Central memory CD8-positive, alpha-beta T cell (primary cell): Measurements from ENCODE around the gene RAB6B.

Source experiments
- ATAC-seq: fragments of 150-1000 bp; cut with Tn5 transposase; replicated peaks from 2 replicates; pipeline ENCODE4 v1.10.0; 2022; ENCODE audit warnings: mild to moderate bottlenecking, moderate FRiP score, moderate number of reproducible peaks; ENCODE audit not compliant: poor library complexity, severe bottlenecking; ENCODE audit errors: extremely low read depth
- DNase-seq, 2 donors: peaks; one replicate each; pipeline ENCODE4 v3.0.0; 2021; ENCODE audit warnings: low spot score in 2 of 2
- H3K27ac Mint-ChIP-seq: one replicate; pipeline ENCODE4 v1.8.0; 2022; ENCODE audit warnings: low read depth, mild to moderate bottlenecking, moderate library complexity, mixed read lengths
- H3K27me3 Mint-ChIP-seq: one replicate; pipeline ENCODE4 v1.8.0; 2022; ENCODE audit warnings: mixed read lengths
- H3K36me3 Mint-ChIP-seq: one replicate; pipeline ENCODE4 v1.8.0; 2022; ENCODE audit warnings: mild to moderate bottlenecking, moderate library complexity, mixed read lengths; ENCODE audit not compliant: insufficient read depth
- H3K4me1 Mint-ChIP-seq: one replicate; pipeline ENCODE4 v1.8.0; 2022; ENCODE audit warnings: mixed read lengths
- H3K4me3 Mint-ChIP-seq: one replicate; pipeline ENCODE4 v1.8.0; 2022; ENCODE audit warnings: mild to moderate bottlenecking, moderate library complexity, mixed read lengths
- H3K9me3 Mint-ChIP-seq: one replicate; pipeline ENCODE4 v1.8.0; 2022; ENCODE audit warnings: mixed read lengths

RAB6B gene

GRCh38 chr3:133877221-133877620 is 18.5 kb downstream of the RAB6B start:
- H3K36me3 Mint-ChIP-seq = no peaks in the 10 kb centered on the region
- H3K9me3 Mint-ChIP-seq = peaks cover 8% of the 10 kb centered on the region
- peaks cover 15% of the 10 kb centered on the region for H3K4me1 Mint-ChIP-seq
- DNase-seq (no peak), ATAC-seq (no peak)
- H3K27me3 Mint-ChIP-seq = peaks cover 18% of the 10 kb centered on the region
- no peak overlapping the region for H3K27ac Mint-ChIP-seq
- H3K4me3 Mint-ChIP-seq = no peak overlapping the region

- no peak for ATAC-seq
- no peak for DNase-seq
- Mint-ChIP-seq H3K36me3 (no peaks in the 10 kb centered on the region), H3K4me3 (no peak overlapping the region), H3K27ac (no peak overlapping the region), H3K27me3 (peaks cover 18% of the 10 kb centered on the region), H3K9me3 (peaks cover 8% of the 10 kb centered on the region), H3K4me1 (no peaks in the 10 kb centered on the region)
Observed at GRCh38 chr3:133874761-133875438, 20.8 kb downstream of the RAB6B start.

DNA sequence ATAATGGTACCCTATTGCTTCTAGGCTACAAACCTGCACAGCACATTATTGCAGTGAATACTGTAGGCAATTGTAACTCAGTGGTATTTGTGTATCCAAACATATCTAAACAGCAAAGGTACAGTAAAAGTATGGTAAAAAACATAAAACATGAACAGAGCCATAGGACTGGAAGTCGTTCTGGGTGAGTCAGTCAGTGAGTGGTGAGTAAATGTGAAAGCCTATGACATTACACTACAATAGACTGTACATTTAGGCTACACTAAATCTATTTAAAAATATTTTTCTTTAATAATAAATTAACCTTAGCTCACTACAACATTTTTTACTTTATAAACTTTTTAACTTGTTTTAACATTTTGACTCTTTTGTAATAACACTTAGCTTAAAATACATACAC is 21.3 kb downstream of the RAB6B start:
- Mint-ChIP-seq H3K9me3 (peaks cover 8% of the 10 kb centered on the region), H3K27me3 (peaks cover 18% of the 10 kb centered on the region), H3K36me3 (no peaks in the 10 kb centered on the region), H3K4me1 (no peaks in the 10 kb centered on the region), H3K27ac (no peak overlapping the region), H3K4me3 (no peak overlapping the region)
- DNase-seq (no peak), ATAC-seq (no peak)

- H3K36me3 Mint-ChIP-seq = peaks cover 2% of the 10 kb centered on the region
- peaks cover 2% of the 10 kb centered on the region for H3K9me3 Mint-ChIP-seq
- H3K27ac Mint-ChIP-seq = no peak overlapping the region
- H3K4me1 Mint-ChIP-seq = no peaks in the 10 kb centered on the region
- no peak for DNase-seq
- H3K27me3 Mint-ChIP-seq = peaks cover 34% of the 10 kb centered on the region
- no peak overlapping the region for H3K4me3 Mint-ChIP-seq
- ATAC-seq = no peak
Observed at GRCh38 chr3:133872781-133873180, 22.9 kb downstream of the RAB6B start.

DNA sequence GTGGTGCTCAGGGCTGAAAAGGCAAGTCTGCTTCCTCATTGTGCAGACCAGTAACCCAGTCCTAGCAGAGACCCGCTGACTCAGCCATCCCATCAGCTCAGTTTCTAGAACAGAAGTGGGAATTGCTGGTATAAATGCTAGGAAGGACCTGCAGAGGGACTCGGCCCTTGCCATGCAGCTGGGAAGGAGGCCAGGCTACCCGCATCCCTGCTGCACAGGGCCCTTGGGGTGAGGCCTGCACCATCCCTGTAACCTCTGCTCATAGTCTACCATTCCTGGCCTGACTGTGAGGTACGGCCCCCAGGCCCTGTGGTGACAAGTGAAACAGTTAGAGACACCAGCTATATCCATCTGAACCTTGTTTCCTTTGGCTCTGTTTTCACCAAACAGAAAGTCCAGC is 23.5 kb downstream of the RAB6B start:
- Mint-ChIP-seq H3K27ac (no peak overlapping the region), H3K9me3 (no peaks in the 10 kb centered on the region), H3K4me3 (no peak overlapping the region), H3K4me1 (no peaks in the 10 kb centered on the region), H3K27me3 (peaks cover 36% of the 10 kb centered on the region), H3K36me3 (peaks cover 2% of the 10 kb centered on the region)
- DNase-seq (no peak), ATAC-seq (no peak)

- ATAC-seq (no peak), DNase-seq (no peak)
- no peak overlapping the region for H3K4me3 Mint-ChIP-seq
- no peak overlapping the region for H3K27ac Mint-ChIP-seq
- H3K27me3 Mint-ChIP-seq = peaks cover 29% of the 10 kb centered on the region
- no peaks in the 10 kb centered on the region for H3K4me1 Mint-ChIP-seq
- H3K36me3 Mint-ChIP-seq = peaks cover 2% of the 10 kb centered on the region
- no peaks in the 10 kb centered on the region for H3K9me3 Mint-ChIP-seq
Observed at GRCh38 chr3:133871368-133872090, 24.2 kb downstream of the RAB6B start.

DNA sequence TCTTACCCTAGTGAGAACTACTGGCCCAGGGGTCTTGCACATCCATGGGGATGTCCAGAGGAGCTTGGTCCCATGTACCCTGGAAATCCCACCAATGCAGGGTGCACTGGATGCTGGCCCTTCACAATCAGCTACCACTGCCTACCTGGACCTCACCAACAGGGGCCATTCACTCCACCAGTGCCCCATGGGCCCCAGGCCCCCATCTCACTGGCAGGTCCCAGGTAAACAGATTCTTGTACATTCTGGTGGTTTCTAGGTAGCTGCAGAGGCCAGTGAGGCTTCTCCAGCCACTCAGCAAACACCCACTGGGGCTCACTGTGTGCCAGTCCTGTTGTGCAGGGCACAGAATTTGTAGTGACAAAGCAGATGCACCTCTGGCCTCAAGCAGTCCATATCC is 24.9 kb downstream of the RAB6B start:
- H3K4me3 Mint-ChIP-seq = no peak overlapping the region
- ATAC-seq (no peak), DNase-seq (no peak)
- H3K9me3 Mint-ChIP-seq = no peaks in the 10 kb centered on the region
- no peaks in the 10 kb centered on the region for H3K4me1 Mint-ChIP-seq
- H3K27ac Mint-ChIP-seq = no peak overlapping the region
- peaks cover 2% of the 10 kb centered on the region for H3K36me3 Mint-ChIP-seq
- peaks cover 22% of the 10 kb centered on the region for H3K27me3 Mint-ChIP-seq

DNA sequence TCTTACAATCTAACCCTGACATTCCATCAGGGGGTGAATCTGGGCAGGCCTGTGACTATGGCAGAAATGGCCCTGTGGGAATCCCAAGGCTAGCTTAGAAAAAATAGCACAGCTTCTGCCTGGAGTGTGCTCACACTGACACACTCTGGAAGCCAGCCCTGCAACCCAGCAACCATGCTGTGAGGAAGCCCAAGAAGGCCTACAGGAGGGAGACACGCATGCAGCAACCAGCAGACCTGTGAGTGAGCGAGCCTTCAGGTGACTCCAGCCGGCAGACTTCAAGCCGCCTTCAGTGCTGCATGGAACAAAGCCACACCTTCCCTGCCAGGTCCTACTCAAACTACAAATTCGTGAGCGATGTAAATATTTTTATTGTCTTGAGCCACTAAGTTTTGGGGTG is 26.1 kb downstream of the RAB6B start:
- ATAC-seq (no peak), DNase-seq (no peak)
- peaks cover 20% of the 10 kb centered on the region for H3K27me3 Mint-ChIP-seq
- H3K4me3 Mint-ChIP-seq = no peak overlapping the region
- no peak overlapping the region for H3K27ac Mint-ChIP-seq
- H3K36me3 Mint-ChIP-seq = peaks cover 2% of the 10 kb centered on the region
- no peaks in the 10 kb centered on the region for H3K9me3 Mint-ChIP-seq
- H3K4me1 Mint-ChIP-seq = no peaks in the 10 kb centered on the region

- ATAC-seq (no peak), DNase-seq (no peak)
- Mint-ChIP-seq H3K36me3 (peaks cover 2% of the 10 kb centered on the region), H3K27me3 (peaks cover 20% of the 10 kb centered on the region), H3K9me3 (no peaks in the 10 kb centered on the region), H3K27ac (no peak overlapping the region), H3K4me1 (no peaks in the 10 kb centered on the region), H3K4me3 (no peak overlapping the region)
Observed at GRCh38 chr3:133868758-133869475, 26.8 kb downstream of the RAB6B start.

DNA sequence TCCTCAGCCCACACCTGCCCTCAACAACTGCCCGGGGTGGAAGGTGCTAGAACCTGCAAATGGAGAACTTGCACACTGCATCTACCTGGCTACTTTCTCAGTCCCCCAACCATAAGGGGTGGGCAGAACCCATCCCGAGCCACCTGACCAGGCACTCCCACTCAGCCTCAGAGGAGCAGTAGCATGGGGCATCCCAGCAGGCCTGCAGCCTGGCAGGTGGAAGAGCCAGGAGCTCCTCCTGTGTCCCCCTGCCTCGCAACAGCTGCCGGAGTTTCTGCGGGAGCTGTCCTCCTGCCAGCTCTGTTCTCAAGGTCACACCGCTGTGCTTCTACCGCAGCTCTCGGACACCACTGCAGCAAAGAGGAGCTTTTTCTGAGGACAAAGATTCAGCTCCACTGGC is 27.5 kb downstream of the RAB6B start:
- Mint-ChIP-seq H3K4me1 (no peaks in the 10 kb centered on the region), H3K9me3 (no peaks in the 10 kb centered on the region), H3K27ac (no peak overlapping the region), H3K36me3 (peaks cover 2% of the 10 kb centered on the region), H3K4me3 (no peak overlapping the region), H3K27me3 (peaks cover 20% of the 10 kb centered on the region)
- no peak for DNase-seq
- no peak for ATAC-seq

- H3K9me3 Mint-ChIP-seq = no peaks in the 10 kb centered on the region
- peaks cover 2% of the 10 kb centered on the region for H3K36me3 Mint-ChIP-seq
- no peak for ATAC-seq
- H3K27ac Mint-ChIP-seq = no peak overlapping the region
- H3K4me3 Mint-ChIP-seq = no peak overlapping the region
- H3K4me1 Mint-ChIP-seq = no peaks in the 10 kb centered on the region
- DNase-seq = no peak
- peaks cover 20% of the 10 kb centered on the region for H3K27me3 Mint-ChIP-seq
Observed at GRCh38 chr3:133866141-133866540, 29.5 kb downstream of the RAB6B start.

- DNase-seq (no peak), ATAC-seq (no peak)
- H3K9me3 Mint-ChIP-seq = no peaks in the 10 kb centered on the region
- H3K27ac Mint-ChIP-seq = no peak overlapping the region
- no peak overlapping the region for H3K4me3 Mint-ChIP-seq
- no peaks in the 10 kb centered on the region for H3K4me1 Mint-ChIP-seq
- H3K36me3 Mint-ChIP-seq = peaks cover 2% of the 10 kb centered on the region
- peaks cover 20% of the 10 kb centered on the region for H3K27me3 Mint-ChIP-seq
Observed at GRCh38 chr3:133865136-133865855, 30.4 kb downstream of the RAB6B start.
